ENCODE data around the gene ITPR1. TPM values are rescaled to one million over a fixed set of nuclear protein-coding genes. Genes with fewer than 3 reads are reported as not detected.

Gene ITPR1
- total RNA-seq, 1 donor from 2014 or later, result 84.5 TPM

DNA sequence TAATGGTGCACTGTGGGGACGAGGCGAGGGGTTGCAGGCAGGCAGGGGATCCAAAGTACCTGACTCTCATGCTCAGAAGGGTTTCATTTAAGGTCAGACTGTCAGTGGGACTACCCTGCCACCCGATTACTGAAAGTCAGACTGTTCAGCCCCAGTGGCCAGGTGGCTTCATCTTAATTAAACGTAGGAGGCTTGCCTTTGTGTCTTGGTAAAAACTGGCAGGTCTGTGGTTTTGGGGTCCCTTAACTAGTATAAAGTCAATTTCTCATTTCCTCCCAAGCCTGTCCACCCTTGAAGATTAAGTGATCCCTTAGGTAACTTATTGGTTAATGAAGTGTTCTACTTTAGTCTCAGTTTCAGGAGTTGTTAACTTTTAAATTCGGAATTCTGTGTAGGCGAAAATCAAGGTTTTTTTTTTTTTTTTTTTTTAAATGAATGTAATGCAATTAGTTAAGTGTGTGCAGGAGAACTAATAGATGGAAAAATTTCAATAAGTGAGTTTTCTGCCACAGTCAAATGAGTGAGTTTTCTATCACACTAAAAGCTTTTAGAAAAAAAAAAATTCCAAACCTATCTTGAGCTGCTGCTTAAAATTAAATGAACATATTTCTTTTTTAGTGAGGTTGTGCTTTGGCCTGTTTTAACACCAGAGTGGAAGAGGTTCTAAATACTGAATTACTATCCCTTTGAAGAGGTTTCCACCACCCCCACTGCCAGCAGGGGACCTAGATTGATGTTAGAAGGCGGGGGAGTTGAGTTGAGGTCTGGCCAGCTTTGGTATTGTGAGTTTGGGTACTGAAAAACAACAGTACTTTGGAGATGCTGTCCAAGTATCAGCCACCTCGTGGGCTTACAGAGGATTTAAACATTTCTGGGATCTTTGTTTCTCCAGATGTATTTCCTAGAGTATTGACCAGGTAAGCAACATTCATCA lies 15.2 kb downstream of the ITPR1 start:
- H3K4me1 Mint-ChIP-seq, result peaks cover 47% of the 10 kb centered on the region
- DNase-seq, result no peak
- H3K4me3 Mint-ChIP-seq, result no peak overlapping the region
- intact Hi-C loops (cut with micrococcal nuclease), result no loop called here
- H3K27ac Mint-ChIP-seq, result no peak overlapping the region
- no peaks in the 10 kb centered on the region for H3K27me3 Mint-ChIP-seq
- peaks cover 37% of the 10 kb centered on the region for H3K36me3 Mint-ChIP-seq (ENCODE audit: low read depth)
- H3K9me3 Mint-ChIP-seq, result no peaks in the 10 kb centered on the region

DNA sequence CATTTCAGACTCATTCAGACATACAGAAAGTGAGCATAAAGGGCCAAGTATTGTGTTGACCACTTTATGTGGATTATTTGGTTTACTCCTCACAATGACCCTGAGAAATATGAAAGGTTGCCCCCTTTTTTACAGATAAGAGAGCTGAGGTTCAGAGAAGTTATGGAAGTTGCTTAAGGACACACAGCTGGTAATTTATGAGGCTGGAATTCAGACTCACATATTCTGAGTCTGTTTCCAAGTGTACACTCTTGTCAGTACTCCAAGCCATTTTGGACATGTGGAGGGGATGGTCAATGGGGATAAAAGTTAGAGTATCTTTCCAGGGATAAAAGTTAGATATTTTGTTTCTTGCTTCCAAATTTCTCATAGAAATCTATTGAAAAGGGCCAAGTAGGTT lies 15.9 kb downstream of the ITPR1 start:
- Mint-ChIP-seq H3K36me3 (ENCODE audit: low read depth) (peaks cover 35% of the 10 kb centered on the region), H3K4me3 (no peak overlapping the region), H3K27ac (no peak overlapping the region), H3K27me3 (no peaks in the 10 kb centered on the region), H3K9me3 (no peaks in the 10 kb centered on the region), H3K4me1 (peaks cover 40% of the 10 kb centered on the region)
- no peak for DNase-seq
- intact Hi-C loops (cut with micrococcal nuclease), result no loop called here

DNA sequence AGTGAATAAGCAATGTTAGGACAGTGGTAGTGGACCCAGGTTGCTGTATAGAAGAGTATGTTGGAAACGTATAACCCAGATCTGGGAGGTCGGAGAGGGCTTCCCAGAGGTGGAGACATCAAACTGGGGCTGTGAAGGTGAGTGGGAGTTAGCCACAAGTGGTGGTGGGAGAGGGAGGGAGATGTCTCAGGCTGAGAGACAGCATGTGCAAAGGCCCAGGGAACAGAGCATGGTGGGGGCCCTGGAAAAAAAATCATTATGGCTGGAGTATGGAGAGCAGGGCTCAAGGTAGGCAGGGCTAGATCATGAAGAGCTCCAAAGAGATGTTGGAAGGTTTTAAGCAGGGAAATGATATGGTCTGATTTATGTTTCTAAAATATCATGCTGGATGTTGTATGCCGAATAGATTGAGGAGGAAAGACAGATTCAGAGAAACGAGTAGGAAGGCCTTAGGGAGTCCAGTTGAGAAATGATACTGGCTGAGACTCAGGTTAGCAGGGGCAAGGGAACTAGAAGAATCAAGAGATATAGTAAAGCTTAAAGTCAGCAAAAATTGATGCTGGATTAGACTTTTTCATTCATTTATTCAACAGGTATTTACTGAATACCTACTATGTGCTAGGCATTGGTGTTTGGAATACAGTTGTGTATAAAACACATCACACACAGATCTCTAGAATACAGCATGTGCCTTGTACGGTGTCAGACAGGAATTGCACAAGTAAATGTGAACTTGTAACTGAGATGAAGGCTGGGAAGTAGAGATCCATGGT lies 17.0 kb downstream of the ITPR1 start:
- no peak for DNase-seq
- Mint-ChIP-seq H3K4me1 (peaks cover 29% of the 10 kb centered on the region), H3K4me3 (no peak overlapping the region)

DNA sequence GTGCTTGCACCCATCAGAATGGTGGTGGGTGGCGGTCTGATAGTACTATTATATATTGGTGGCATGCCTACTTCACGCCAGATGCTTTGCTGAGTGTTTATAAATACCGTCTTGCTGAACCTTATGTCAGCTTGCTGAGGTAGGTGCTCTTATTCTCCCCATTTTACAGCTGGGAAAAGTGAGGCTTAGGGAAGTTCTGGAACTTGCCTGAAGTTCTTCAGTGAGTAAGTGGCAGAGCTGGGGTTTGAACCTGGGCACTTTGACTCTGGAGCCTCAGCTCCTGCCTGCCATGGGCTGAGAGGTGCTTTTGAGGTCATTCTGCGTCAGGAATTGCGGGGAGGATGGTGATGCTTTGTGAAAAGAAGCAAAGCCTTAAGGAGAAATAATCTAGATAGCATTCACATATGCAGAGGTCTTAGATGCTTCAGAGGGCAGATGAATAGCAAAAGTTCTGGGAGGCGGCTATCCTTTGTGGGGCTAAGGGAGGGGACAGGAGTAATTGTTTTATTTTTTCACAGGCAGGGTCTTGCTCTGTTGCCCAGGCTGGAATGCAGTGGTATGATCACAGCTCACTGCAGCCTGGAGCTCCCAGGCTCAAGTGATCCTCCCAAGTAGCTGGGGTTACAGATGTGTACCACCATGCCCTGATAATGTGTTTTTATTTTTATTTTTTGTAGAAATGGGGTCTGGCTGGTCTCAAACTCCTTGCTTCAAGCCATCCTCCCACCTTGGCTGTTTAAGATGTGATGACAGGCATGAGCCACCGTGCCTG lies 18.5 kb downstream of the ITPR1 start:
- Mint-ChIP-seq H3K36me3 (ENCODE audit: low read depth) (peaks cover 25% of the 10 kb centered on the region), H3K27me3 (no peaks in the 10 kb centered on the region), H3K9me3 (no peaks in the 10 kb centered on the region), H3K4me1 (peaks cover 17% of the 10 kb centered on the region), H3K4me3 (no peak overlapping the region), H3K27ac (no peak overlapping the region)
- intact Hi-C loops (cut with micrococcal nuclease), result no loop called here
- no peak for DNase-seq

More for the DNA sequence above, 17.0 kb downstream of the ITPR1 start:
- H3K9me3 Mint-ChIP-seq, result no peaks in the 10 kb centered on the region
- no peaks in the 10 kb centered on the region for H3K27me3 Mint-ChIP-seq
- peaks cover 34% of the 10 kb centered on the region for H3K36me3 Mint-ChIP-seq (ENCODE audit: low read depth)
- H3K27ac Mint-ChIP-seq, result no peak overlapping the region
- intact Hi-C loops (cut with micrococcal nuclease), result no loop called here

DNA sequence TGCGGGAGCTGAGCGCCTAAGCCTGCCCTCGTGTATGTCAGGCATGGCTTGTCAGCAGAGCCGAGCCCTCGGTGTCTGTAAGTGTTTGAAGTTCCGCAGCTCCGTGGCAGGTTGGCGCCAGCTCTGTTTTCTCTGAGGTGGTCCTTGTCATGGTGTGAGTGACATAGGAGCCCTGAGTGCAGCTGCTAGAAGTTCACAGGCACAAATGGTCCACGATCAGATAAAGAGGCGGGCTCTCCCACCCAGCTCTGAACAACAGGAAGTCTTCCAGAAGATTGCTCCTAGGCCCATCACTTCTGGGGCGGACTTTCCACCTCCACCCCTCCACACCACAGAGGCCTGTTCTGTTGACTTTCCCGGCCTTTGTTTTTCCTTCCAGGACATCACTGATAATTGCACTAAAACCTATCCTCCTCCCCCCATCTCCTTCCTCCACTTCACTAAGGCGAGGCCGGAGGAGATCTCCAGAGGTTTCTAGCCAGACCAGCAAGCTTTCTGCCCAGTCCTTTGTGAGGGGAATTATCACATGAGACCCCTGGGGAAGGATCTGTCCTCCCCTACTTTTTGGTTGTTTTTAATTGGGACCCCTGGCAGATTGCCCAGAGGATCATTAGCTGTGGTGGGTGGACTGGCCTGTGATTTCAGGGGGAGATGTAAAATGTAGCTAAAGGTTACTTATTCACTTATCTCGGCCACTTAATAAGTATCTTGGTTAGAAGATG lies 19.9 kb downstream of the ITPR1 start:
- H3K4me3 Mint-ChIP-seq, result no peak overlapping the region
- no peaks in the 10 kb centered on the region for H3K9me3 Mint-ChIP-seq
- no peak for DNase-seq
- H3K27ac Mint-ChIP-seq, result no peak overlapping the region
- intact Hi-C loops (cut with micrococcal nuclease), result no loop called here
- H3K4me1 Mint-ChIP-seq, result peaks cover 18% of the 10 kb centered on the region
- peaks cover 30% of the 10 kb centered on the region for H3K36me3 Mint-ChIP-seq (ENCODE audit: low read depth)
- no peaks in the 10 kb centered on the region for H3K27me3 Mint-ChIP-seq

DNA sequence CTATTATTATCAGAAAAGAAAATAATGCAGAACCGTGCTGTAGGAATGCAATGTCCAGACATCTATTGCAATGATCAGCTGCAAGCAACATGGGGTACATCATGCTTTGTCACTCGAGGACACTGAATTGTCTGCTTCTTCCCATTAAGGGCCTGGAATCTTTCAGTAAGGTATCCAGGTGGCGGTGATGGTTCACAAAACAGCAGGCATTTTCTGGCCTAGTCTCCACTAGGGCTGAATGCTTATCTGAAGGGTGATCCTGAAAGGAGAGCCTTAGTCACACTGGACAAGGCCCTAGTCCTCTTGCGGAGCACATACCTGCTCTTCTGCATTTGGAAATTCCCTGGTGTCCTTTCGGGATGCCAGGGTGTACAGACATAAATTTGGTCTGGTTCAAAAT lies 21.2 kb downstream of the ITPR1 start:
- Mint-ChIP-seq H3K4me3 (no peak overlapping the region), H3K27me3 (no peaks in the 10 kb centered on the region), H3K36me3 (ENCODE audit: low read depth) (peaks cover 29% of the 10 kb centered on the region), H3K9me3 (no peaks in the 10 kb centered on the region), H3K27ac (peak overlapping the region; percentile 21), H3K4me1 (peaks cover 30% of the 10 kb centered on the region)
- intact Hi-C loops (cut with micrococcal nuclease), result no loop called here
- no peak for DNase-seq

DNA sequence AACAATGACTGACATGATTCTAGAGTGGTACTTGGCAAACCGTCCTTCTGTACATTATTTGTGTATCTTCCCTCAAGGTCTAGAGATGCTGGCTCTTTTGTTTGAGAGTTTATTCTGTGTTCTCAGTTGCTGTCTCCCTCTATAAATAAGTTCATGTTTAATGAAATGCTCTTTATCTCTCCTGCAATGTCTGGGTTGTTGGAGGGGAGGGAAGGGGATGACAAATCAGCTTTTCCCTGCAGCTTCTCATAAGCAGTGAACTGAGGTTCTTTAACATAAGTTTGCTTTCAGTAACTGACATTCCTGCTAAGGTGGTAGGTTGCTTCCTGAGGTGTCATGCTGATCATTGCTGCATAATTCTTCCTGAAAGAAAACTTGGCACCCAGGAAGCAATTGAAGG lies 21.8 kb downstream of the ITPR1 start:
- H3K4me3 Mint-ChIP-seq, result no peak overlapping the region
- no peaks in the 10 kb centered on the region for H3K9me3 Mint-ChIP-seq
- intact Hi-C loops (cut with micrococcal nuclease), result loop anchor here (5.0 kb wide), 2 partner anchors 72 to 117 kb away; no protein-coding TSS in a partner anchor
- no peak for DNase-seq
- peaks cover 36% of the 10 kb centered on the region for H3K4me1 Mint-ChIP-seq
- peak overlapping the region; percentile 7 for H3K27ac Mint-ChIP-seq
- H3K27me3 Mint-ChIP-seq, result no peaks in the 10 kb centered on the region
- H3K36me3 Mint-ChIP-seq (ENCODE audit: low read depth), result peaks cover 31% of the 10 kb centered on the region

DNA sequence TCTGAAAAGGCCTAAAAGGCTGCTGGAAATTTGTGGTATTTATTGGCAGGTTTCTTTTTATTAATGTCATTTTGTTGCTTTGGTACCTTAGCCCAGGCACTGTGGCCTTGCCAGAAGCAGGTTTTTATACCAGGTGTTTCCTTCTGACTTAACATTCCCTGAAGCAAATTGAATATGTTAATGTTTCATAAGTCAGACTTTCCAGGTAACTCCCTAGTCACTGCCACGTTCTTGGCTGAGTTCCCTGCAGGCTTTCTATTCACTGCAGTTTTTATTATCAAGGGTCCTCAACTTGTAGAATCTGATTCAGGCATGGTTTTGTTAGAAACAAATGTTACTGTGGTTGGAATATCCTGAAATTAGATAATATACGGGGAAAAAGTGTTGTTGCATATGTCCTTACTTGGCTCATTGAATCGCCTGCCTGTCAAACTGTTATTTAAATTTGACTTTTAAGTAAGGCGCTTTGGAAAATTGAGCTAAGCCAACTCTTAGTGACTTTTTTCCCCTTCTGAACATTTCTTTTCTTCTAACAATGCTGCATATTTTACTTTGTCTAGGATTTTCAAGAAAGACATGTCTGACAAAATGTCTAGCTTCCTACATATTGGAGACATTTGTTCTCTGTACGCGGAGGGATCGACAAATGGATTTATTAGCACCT lies 22.9 kb downstream of the ITPR1 start:
- Mint-ChIP-seq H3K4me3 (no peak overlapping the region), H3K27me3 (no peaks in the 10 kb centered on the region), H3K4me1 (peaks cover 30% of the 10 kb centered on the region), H3K36me3 (ENCODE audit: low read depth) (peaks cover 27% of the 10 kb centered on the region), H3K27ac (no peak overlapping the region), H3K9me3 (no peaks in the 10 kb centered on the region)
- intact Hi-C loops (cut with micrococcal nuclease), result loop anchor here (5.0 kb wide), 2 partner anchors 71 to 116 kb away; no protein-coding TSS in a partner anchor
- no peak for DNase-seq

DNA sequence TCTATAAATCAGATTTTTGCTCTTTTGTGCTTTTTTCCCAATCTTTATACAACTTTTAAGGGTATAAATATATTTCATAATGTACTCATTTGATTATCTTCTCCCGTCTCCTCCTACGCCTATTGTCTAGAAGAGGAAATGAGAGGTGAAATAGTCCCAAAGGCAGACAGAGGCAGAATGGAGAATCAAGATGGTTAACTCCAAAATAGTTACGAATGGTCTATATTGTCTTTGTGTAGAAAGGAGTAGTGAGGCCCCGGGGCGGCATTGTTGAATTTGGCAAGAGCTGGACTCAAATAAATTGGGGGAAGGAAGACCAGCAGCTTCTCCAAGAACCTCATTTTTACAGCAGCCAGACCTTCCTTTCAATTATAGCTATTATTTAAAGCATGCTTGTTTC lies 23.9 kb downstream of the ITPR1 start:
- intact Hi-C loops (cut with micrococcal nuclease), result loop anchor here (5.0 kb wide), 2 partner anchors 70 to 115 kb away; no protein-coding TSS in a partner anchor
- Mint-ChIP-seq H3K9me3 (no peaks in the 10 kb centered on the region), H3K4me1 (peaks cover 30% of the 10 kb centered on the region), H3K36me3 (ENCODE audit: low read depth) (peaks cover 27% of the 10 kb centered on the region), H3K27ac (no peak overlapping the region), H3K27me3 (no peaks in the 10 kb centered on the region), H3K4me3 (no peak overlapping the region)
- no peak for DNase-seq

DNA sequence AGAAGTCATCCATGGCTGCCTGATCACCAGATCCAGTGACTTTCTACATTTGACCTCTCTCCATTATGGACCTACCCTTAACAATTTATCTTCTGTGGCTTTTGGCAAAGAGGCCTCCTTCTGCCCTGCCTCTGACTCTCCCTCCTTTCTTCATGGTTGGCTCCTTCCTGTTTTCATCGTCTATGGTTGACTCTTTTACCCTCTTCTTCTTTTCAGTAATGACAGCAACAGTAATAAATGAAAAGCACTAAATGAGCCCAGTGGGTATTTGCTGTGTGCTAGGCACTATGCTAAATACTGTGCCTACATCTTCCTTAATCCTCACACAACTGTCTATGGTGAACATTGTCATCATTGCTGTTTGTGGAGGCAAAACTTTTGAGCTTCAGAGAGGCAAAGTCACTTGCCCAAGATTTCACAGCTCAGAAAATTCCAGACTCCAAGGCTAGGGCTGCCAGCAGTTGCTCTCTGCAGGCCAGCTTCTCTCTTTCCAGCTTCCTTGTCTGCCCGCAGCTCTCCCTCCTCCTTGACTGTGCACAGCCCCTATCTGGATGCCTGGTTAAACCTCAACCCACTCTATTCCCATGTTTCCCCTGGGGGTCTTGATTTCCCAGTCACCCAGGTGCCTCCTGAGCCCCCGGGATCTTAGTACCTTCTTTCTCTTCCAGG lies 24.6 kb downstream of the ITPR1 start:
- Mint-ChIP-seq H3K4me3 (no peak overlapping the region), H3K27me3 (no peaks in the 10 kb centered on the region), H3K4me1 (peaks cover 30% of the 10 kb centered on the region), H3K36me3 (ENCODE audit: low read depth) (peaks cover 32% of the 10 kb centered on the region), H3K27ac (peak overlapping the region; percentile 64), H3K9me3 (no peaks in the 10 kb centered on the region)
- intact Hi-C loops (cut with micrococcal nuclease), result loop anchor here (2.0 to 5.0 kb wide), 3 partner anchors 23 to 115 kb away; no protein-coding TSS in a partner anchor
- no peak for DNase-seq

DNA sequence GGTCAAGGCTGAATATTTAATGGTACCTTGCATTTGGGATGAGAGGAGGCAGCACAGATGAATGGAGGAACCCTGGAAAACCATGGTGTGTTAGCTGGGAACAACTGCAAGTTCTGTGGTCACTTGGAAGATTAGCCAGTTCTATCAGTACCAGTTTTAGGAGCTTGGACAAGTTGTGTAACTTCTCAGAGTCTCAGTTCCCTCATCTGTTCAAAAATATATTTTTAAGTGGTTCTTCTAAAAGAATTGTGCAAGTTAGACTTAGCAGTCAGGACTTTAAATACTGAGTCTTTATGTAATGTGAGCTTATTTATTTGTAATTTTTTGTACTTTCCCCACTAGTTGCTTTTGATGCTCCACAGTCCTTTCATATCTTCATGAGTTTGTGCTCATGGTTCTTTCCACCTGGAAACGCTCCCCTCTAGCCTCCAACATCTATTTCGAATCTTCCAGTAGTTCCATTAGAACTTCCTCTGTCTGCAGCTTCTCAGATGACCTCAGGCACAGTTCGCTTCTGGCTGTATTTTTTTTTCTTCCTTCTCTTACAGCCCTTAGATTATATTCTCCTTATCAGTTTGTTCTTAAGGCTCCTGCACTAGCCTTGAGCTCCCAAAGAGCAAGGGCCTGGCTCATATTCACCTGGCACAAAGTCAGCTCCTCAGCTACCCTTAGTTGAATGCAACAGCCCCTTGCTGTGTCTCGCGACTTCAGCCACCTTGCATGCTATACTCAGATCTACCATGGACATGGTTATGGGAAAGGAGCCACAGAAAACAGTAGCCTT lies 27.1 kb downstream of the ITPR1 start:
- Mint-ChIP-seq H3K9me3 (no peaks in the 10 kb centered on the region), H3K27me3 (no peaks in the 10 kb centered on the region), H3K27ac (peak overlapping the region; percentile 59), H3K36me3 (ENCODE audit: low read depth) (peaks cover 42% of the 10 kb centered on the region), H3K4me3 (peak overlapping the region; percentile 42), H3K4me1 (peaks cover 35% of the 10 kb centered on the region)
- intact Hi-C loops (cut with micrococcal nuclease), result no loop called here
- no peak for DNase-seq

DNA sequence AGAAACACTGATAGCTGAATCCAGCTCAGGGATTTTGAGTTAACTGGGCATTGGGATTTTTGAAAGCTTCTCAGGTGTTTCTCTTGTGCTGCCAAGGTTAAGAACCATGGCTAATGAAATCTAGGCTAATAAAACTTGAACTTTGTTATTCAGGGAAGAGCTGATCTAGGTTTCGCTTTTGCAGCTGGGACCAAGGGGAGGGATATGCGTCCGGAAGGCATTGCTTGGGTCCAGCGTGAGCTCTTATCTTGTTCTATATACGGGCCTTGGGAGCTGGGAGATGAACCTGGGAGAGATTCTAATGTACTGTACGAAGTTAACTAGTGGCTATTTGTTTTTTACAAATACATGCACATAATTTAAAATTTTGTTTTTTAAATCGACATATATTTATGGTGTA lies 29.8 kb downstream of the ITPR1 start:
- peaks cover 44% of the 10 kb centered on the region for H3K36me3 Mint-ChIP-seq (ENCODE audit: low read depth)
- intact Hi-C loops (cut with micrococcal nuclease), result no loop called here

More for the DNA sequence above, 29.8 kb downstream of the ITPR1 start:
- no peak overlapping the region for H3K4me3 Mint-ChIP-seq
- no peak for DNase-seq
- no peaks in the 10 kb centered on the region for H3K27me3 Mint-ChIP-seq
- H3K4me1 Mint-ChIP-seq, result peaks cover 30% of the 10 kb centered on the region
- no peaks in the 10 kb centered on the region for H3K9me3 Mint-ChIP-seq
- H3K27ac Mint-ChIP-seq, result no peak overlapping the region

All from activated CD4-positive, alpha-beta T cell treated with anti-CD3 and anti-CD28 coated beads, Interleukin-2, amount 10 ng/mL, durations not matched to agents 24 days and 14 days (primary cell).